GM18873 (cell line): ENCODE results near the gene PLS3.
A peak's percentile ranks its signal among the peaks of the same experiment; 100 is the strongest.
"Not testable (repeated sequence)": the region's sequence is repeated elsewhere in the genome, so short reads cannot be mapped to it uniquely, and the experiment has no call there.

Experiments used
- ATAC-seq: cut with Tn5 transposase; IDR thresholded peaks from one replicate; pipeline ENCODE4 v1.9.1; 2021; ENCODE audit warnings: mild to moderate bottlenecking, moderate library complexity, moderate number of reproducible peaks; ENCODE audit not compliant: unreplicated experiment, low FRiP score

Gene PLS3, protein sequence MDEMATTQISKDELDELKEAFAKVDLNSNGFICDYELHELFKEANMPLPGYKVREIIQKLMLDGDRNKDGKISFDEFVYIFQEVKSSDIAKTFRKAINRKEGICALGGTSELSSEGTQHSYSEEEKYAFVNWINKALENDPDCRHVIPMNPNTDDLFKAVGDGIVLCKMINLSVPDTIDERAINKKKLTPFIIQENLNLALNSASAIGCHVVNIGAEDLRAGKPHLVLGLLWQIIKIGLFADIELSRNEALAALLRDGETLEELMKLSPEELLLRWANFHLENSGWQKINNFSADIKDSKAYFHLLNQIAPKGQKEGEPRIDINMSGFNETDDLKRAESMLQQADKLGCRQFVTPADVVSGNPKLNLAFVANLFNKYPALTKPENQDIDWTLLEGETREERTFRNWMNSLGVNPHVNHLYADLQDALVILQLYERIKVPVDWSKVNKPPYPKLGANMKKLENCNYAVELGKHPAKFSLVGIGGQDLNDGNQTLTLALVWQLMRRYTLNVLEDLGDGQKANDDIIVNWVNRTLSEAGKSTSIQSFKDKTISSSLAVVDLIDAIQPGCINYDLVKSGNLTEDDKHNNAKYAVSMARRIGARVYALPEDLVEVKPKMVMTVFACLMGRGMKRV

DNA sequence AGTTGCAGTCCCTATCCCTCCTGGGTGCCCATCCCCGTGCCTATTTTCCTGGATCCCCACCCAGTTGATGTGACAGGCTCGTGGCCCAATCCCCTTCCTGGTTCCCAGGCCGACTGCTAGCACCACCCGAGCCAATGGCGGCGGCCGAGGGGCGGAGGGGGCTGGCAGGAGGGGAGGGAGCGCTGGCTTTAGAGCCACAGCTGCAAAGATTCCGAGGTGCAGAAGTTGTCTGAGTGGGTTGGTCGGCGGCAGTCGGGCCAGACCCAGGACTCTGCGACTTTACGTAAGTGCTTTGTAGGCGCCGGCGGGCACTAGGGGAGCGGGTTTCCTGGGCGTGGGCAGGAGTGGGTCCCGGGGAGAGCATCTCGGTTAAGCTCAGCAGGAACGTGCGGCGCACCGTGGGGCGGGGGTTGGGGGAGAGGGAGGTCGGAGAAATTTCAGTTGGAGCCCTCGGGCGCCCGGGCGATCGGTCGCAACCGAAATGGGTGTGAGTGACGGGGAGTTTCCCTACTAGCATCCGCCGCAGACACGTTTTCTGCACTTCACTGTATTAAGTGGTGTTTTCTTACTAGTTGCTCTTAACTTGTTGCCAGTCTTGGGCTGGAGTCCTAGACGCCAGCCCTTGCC is at the start of gene PLS3:
TSS of gene PLS3 (plus strand) at position 197 of the 627 bp plus-strand sequence. CDS start 49,077 bp downstream, outside the sequence.
- peak; percentile 42 for ATAC-seq

DNA sequence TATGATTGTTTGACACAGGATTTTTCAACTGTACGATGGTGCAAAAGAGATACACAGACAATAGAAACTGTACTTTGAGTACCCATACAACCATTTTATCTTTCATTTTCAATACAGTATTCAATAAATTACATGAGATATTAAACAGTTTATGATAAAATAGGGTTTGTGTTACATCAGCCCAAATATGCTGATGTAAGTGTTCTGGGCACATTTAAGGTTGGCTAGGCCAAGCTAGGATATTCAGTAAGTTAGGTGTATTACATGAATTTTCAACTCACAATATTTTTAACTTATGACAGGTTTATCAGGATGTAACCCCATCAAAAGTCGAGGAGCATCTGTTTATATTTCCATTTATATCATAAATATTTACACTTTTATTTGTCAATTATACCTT is 42.9 kb upstream of the PLS3 start:
- no peak for ATAC-seq

DNA sequence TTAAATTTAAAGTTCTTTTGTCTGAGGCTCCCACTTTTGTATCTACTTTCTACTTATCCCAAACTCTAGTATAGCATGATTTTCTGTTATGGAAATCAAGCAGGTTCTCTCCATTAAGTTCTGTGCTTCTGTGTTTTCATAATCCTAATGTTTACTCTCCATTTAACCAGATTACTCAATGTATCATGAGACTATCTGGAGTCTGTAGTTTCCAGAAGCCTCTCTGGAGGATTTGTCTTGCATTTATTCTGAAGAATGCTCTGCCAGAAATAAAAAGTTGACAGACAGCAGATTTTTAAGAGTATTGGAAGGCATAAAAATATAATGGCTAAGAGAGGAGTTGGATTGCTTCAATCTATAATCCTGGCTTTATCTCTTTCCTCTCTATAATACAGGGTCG is 39.2 kb upstream of the PLS3 start:
- ATAC-seq, result no peak

DNA sequence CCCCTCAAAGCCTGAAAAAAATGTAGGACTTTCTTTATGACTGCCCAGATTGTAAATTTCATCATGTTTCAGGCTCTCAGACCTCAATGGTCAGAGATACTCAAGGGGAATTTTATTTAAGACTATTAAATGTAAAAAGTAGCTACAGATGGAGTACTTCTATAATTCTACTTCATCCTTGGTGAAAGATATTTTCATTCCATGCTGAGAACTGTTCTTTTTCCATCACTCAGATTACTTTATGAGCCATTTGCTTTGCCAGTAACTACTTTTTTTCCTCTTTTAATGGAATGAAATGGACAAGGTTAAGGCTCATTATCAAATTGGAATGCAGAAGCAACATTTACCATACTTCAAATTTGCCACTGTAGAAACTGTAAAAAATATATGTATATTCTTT is 38.0 kb upstream of the PLS3 start:
- no peak for ATAC-seq

DNA sequence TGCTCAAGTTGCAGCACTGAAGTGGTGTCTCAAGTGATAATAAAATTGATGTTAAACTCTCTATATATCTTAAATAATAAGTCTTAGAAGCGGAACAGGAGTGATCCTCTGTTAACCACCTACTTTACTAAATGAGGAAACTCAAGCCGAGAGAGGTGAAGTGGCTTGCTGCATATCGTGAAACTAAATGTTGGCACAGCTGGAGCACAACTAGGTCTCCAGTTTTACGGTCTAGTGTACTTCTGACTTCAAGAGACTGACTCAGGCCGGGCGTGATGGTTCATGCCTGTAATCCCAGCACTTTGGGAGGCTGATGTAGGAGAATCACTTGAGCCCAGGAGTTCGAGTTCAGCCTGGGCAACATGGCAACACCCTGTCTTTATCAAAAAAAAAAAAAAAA is 35.5 kb upstream of the PLS3 start:
- no peak for ATAC-seq

DNA sequence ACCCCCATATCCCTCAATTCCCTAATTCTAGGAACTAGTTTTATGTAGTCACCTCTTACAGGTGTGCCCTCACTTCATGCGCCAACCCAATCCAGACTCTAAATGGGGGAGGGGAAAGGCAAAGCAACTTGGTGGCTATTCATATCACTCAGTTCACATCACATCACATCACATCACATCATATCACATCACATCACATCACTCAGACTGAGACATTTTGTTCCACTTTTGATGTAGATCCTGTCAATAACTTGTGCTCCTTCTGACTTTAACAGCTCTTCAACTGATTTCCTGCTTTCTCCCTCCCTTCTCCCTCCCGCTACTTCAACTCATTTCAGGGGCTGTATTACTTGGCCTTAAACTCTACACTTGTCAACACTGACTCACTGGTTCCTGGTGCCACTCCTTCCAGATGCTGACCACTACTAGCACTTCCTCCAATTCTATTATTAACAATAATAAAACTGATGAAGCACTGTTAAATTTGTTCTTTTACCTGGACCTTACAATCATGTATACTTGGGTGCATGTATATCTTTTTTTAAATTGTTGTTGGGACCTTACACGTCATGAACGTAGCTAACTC is 29.1 kb upstream of the PLS3 start:
- no peak for ATAC-seq

DNA sequence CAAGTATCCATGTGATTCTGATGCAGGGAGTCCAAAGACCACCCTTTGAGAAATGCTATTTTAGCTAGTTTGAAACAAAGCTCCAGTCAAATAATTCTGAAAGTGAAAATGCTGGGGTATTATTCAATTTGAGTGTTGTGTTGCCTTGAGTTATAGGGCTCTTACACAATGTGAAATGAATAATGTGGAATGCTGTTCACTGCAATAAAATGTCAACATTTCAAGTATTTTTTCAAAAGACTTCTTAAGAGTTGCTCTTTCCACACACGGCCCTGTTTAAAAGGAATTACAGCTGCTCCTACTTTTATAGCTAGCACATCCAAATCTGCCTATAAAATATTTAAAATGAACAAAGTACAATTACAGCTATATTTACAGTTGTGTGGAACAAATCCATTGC is 27.5 kb upstream of the PLS3 start:
- no peak for ATAC-seq

DNA sequence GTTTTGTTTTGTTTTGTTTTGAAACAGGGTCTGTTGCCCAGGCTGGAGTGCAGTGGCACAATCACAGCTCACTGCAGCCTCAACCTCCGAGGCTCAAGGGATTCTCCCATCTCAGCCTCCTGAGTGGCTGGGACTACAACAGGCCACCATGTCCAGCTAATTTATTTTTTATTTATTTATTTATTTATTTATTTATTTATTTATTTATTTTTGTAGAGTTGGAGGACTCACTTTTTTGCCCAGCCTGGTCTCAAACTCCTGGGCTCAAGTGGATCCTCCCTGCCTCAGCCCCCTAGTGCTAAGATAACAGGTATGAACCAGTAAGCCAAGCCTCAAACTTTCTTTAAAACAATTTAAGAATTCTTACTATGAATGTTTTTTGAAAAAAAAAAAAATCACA is 26.6 kb upstream of the PLS3 start:
- ATAC-seq, result no peak

DNA sequence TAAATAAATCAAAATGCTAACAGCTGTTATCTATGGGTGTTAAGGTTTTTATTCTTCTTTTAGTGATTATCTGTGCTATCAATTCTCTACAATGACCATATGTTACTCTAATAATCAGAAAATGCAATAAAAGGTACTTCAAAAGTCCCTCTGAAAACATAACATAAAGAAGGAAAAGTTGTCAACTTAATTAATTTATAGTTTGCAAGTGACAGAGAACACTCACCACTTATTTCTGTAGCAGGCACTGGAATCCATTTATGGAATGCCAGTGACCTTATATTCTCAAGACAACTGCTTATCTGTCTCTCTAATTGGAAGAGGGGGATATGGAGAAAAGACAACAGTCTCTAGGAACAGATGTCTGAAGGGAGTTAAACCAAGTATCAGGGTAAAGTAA is 25.6 kb upstream of the PLS3 start:
- ATAC-seq, result no peak

DNA sequence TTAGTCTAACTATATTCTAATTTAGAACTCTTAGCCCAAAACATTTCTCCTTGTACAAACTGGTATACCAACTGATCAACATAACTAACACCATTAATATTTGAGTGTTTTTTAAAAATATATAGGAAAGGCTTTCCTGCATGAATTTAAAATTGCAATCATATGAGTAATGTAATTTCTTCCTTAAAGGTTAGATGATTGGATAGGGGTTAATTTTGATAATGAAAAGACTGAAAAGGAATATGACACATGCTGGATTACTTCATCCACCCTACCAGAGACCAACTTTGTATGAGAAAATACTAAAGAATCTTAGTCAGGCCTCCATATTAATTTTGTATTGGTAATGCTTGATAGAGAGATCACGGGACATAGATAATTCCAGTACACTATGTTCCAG is 25.1 kb upstream of the PLS3 start:
- no peak for ATAC-seq

DNA sequence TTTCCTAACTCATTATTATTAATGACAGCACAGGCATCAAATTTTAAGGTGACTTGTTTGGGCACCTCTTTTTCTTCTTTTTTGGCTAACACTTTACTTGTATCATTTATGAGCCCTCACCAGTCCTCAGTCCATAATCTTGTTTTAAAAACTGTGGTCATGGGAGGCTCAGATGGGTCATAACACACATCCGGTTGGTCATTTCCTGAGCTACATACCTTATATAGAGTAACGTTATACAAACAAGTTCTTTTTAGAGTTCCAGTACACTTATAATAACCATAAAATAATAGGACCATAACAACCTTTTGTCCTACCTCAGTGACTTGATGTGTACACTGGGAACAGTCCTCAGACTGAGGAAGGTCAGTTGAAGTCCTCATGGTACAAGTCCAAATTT is 21.1 kb upstream of the PLS3 start:
- no peak for ATAC-seq

DNA sequence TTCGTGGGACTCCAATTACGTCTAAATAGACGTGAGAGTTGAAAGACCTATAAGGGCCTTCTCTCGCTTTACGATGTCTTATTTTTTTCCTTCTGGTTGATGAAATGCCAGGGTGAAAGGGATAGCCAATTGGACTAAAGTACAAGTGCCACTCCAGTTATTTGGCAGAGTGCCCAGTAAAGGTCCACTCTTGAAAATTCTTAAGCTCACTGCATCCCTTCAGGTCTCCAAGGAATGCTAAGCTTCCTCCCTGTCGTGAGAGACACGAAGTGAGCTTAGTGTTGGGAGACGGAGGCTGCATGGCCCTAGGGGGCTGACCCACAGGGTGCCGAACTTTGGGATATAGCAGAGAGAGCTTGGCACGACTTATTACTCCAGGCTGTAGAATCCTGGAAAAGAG is 19.9 kb upstream of the PLS3 start:
- ATAC-seq, result not testable (repeated sequence)

DNA sequence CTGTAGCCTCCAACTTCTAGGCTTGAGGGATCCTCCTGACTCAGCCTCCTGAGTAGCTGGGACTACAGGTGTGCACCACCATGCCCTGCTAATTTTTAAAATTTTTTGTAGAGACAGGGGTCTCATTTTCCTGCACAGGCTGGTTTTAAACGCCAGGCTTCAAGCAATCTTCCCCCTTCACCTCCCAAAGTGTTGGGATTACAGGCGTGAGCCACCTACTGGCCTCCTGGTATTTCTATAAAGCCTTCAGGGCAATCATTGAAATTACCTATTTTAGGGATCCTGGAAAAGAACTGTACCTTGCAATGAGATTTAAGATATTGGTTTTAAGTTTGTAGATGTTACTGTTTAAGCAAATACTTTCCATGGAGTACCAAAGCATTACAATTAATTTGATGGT is 13.5 kb upstream of the PLS3 start:
- ATAC-seq, result no peak

DNA sequence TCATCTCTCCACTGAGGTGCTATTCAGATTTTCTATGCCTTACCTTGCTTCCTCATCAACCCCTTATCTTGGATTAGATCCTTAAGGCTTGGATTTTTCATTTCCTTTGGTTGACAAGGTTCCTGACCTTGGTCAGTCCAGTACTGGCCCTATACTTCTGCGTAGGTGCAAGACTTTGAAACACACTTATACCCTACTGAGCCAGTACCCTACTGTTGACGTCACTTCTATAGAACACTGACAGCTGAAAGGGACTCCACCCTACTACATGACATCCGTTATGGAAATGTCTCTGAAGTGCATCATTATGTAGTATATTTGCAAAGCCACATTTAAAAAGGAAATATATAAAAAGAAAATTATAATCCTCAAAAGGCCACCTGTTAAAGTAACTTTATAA is 12.0 kb upstream of the PLS3 start:
- ATAC-seq, result no peak

DNA sequence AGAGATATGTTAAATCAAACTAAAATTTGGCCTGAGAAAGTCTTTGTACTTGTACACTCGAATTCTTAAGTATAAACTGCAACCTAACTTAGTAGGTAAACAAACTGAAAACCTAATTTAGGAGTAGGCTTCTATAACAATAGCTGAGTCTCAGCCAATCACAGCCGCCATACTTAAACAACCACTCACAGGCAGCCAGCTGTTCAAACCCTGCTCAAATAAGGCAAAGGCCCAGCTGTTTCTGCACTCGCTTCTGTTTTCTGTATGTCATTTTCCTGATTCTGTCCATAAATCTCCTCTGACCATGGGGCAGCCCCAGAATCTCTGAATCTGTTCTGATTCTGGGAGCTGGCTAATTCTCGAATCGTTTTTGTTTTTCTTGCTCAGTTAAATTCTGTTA is 7.8 kb upstream of the PLS3 start:
- ATAC-seq, result no peak

DNA sequence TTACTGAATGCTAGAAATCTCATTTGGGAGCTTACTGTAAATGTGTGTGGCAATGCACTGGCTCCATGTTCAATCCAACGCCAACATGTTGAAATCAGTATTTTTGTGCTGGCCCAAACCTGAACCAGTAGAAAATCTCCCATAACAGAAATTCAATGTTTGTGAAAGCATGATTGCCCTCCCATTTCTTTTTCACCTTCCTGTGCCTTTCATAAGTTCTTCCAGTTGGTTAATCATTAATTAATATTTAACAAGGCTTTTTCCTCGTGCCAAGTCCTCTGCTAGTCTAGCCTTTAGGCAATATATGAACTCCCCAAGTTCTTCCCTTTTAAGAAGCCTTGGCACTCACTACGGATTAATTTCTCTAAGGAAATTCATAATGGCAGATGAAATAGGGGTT is 1.3 kb upstream of the PLS3 start:
- ATAC-seq, result no peak

DNA sequence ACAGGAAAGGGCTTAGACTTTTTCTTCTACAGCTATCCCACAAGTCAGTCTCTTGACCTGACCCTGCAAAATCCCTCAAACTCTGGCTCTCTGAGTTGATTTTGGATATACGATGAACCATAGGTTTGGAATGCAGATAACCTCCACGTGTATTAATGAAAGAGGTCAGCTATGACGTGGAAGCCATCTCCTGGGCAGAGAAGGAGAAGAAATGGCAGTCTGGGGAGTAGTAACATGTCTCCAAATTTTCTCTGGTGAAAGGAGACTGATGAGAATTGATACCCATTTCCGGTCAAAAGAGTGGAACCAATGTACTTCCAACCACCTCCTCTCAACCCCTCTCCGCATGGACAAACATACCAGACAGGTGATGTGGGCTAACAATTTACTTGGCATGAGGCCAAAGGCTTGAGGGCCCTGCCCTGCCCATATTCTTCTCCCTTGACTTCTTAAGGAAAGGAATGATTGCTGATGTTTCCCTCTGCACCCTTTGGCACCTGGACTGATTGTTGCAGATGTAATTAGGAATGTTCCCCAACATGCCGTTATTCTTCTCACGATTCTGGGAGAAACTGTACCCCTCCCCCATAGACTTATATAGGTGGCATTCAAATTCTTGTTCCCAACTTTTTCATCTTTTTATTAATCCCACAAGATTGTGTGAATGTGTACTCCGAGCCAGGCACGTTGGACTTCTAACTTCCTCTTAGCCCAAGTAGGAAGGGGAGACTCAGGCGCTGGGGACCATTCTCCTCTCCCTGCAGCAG is 580 bp upstream of the PLS3 start:
- ATAC-seq, result no peak

DNA sequence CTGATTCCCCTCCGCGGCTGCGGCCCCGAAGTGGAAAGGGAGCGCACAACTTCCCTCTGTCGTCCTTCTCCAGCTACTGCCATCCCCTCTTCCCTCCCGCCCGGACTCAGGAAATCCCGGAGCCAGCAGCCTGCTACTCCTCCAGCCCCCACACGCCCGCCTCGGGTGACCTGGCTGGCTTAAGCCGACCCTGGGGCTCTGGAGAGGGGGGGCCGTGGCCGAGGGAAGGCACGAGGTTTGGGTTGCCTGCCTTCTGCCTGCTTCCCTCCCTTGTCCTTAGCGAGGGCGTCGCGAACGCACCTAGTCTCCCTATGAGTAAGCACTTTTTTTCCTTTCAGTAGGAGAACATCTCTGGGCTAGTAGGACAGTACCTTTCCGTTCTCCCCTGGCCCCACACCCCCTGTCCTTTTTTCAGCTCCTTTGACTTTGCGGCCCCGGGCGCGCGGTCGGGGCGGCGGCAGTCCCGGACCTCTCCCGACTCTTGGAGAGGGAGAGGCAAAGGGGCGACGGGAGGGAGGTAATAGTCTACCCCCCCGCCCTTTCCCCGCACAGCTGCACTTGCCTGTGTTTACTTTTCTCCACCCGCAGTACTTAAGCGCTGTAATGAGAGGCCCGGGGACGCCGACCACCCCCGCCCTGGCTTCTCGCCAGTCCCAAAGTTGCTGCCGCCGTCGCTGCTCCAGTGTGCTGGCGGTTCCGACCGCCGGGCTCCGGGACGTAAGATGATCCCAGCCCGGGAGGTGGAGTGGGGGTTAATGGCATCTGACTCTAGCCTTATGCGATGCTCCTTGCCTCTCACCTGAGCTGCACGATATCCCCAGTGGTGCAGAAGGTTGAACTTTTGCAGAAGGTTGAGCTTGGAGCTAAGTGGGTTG is 868 bp downstream of the PLS3 start:
- ATAC-seq, result peak; percentile 32

DNA sequence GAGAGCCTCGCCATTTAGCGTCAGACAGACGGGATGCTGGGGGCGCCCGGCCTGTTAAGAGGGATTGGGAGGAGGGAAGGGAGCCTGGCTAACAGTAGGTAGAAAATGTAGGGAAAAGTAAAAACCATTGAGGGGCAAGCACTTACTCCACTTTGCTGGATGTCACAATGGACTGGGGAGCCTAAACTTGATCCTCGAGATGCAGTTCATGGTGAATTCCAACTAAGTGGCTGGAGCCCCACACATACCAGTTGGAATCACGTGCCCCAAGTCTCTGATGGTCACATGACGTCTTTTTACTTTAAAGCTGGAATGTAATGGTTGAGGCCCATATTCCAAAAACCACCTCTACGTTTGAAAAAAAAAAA is 1.5 kb downstream of the PLS3 start:
- ATAC-seq, result no peak

DNA sequence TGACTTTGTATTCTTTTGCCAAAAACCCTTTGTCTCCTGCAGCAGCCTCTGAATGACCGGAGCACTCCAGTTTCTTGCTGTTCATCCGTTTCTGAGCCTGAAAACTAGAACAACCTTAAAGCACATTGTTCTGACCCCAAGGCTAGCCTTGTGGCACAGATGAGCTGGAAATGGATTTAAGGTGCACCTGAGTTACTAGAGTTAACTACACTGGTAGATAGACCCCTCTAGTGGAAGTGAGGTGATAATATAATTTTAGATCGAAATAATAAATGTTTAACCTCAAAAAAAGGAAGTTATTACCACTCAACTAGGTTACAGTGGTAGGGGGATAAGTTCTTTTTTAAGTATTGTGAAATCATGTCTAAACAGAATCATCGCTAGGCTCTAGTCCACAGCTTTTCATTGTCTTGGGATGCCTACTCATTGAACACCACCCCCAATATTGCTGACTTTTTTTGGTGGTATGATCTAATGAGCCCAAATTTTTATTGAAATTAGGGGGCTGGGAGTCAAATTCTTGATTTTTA is 2.7 kb downstream of the PLS3 start:
- ATAC-seq, result no peak
